K562 treated with DMSO at 1 percent for 12 hours (cell line): Measurements from ENCODE around the gene OR5L1. TPM values are rescaled to one million over a fixed set of nuclear protein-coding genes. Genes with fewer than 3 reads are reported as not detected.

ENCODE experiments used
- total RNA-seq: library from RNA; unstranded; fragments of 300-600 nt; gene quantifications from 2 replicates; pipeline ENCODE4 v1.2.3, GENCODE V29; 2022; ENCODE audit not compliant: insufficient read depth

The OR5L1 gene
- total RNA-seq, result not detected in 2 replicates

DNA sequence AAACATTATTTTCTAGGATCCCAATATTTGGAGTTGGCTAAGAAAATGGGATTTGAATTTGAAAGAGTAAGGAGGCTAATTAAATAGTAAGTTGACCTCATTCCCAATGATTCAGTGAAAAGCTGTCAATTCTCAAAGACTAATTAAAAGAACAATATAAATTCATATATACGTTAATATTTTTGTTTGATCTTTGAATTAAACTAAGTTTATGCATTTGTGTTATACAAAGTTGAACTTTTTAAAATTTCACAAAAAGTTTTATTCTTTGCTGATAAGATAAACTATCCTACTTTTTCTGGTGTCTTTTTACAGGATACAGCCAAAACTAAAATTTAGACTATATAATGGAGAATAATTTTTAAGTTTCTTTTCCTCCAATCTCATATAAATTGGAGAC, at the start of gene OR5L1:
OR5L1 (plus strand) TSS at position 301 of the 400 bp plus-strand sequence. CDS start 100 bp downstream, outside the sequence.

DNA sequence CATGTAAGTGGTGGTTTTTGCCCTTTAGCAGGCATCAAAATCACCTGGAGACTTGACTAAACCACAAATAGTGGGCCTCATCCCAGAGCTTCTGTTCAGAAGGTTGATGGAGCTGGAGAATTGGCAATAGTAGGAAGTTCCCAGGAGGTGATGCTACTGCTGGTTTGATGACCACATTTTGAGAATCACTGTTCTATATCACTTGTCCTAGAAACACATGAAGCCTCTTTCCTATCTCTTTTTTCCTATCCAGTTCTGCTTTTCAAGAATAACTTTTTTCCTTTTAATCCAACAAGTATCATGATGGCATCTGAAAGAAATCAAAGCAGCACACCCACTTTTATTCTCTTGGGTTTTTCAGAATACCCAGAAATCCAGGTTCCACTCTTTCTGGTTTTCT, 38.0 kb upstream of the OR5L1 start, which contains the start of gene OR5D13:
OR5D13 (plus strand) TSS at position 301 of the 400 bp plus-strand sequence; CDS start at position 301, 0 bp downstream.

DNA sequence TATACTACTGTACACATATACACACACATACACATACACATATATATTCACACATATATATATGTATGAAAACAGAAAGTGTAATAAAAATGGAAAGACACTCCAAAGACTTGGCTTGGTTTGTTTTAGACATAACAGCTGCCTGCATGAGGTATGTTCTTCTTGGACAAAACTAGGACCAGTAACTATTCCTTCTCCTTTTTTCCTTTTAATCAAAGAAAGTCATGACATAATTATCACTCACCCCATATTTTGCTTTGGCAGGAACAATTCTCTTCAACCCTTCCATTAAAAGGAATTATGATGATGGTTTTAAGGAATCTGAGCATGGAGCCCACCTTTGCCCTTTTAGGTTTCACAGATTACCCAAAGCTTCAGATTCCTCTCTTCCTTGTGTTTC, 15.9 kb upstream of the OR5L1 start, which contains the start of gene OR5D14:
OR5D14 (plus strand) TSS at position 301 of the 400 bp plus-strand sequence; CDS start at position 301, 0 bp downstream.

GRCh38 chr11:55819330-55819729, 8.2 kb downstream of the OR5L1 start, which contains the start of gene OR5D18:
TSS of gene OR5D18 (plus strand) at chr11:55819630. CDS start at chr11:55819630, 0 bp downstream.

GRCh38 chr11:55826919-55827318, 15.8 kb downstream of the OR5L1 start, which contains the start of gene OR5L2:
TSS of gene OR5L2 (plus strand) at chr11:55827219. CDS start at chr11:55827219, 0 bp downstream.

DNA sequence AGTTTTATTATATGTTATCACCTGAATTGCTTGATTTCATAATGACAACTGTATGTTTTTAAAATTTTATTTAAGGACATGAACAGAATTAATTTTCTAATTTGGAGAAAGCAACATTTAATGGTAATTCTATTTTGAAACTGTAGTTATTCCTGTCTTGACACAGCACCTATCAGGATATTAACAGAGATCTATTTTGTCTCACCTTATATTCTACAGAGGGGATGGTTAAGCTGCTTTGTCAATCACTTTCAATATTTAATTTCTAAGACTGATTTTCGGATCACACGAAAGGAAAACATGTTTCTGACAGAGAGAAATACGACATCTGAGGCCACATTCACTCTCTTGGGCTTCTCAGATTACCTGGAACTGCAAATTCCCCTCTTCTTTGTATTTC, 27.3 kb downstream of the OR5L1 start, which contains the start of gene OR5D16:
OR5D16 (plus strand) TSS at position 301 of the 400 bp plus-strand sequence; CDS start at position 301, 0 bp downstream.

Other genes with a start within 250 kb of the OR5L1 start
- not detected in 2 replicates for gene OR4C16, start 239.2 kb upstream of the OR5L1 start, total RNA-seq
- gene OR4C11, start 203.7 kb upstream of the OR5L1 start, total RNA-seq, result not detected in 2 replicates
- not detected in 2 replicates for gene OR4P4, start 176.3 kb upstream of the OR5L1 start, total RNA-seq
- not detected in 2 replicates for gene OR4S2, start 163.0 kb upstream of the OR5L1 start, total RNA-seq
- not detected in 2 replicates for gene OR4C6, start 149.2 kb upstream of the OR5L1 start, total RNA-seq
- not detected in 2 replicates for gene OR5D13, start 37.9 kb upstream of the OR5L1 start, total RNA-seq
- gene OR5D14, start 15.8 kb upstream of the OR5L1 start, total RNA-seq, result not detected in 2 replicates
- gene OR5D18, start 8.3 kb downstream of the OR5L1 start, total RNA-seq, result not detected in 2 replicates
- not detected in 2 replicates for gene OR5L2, start 15.9 kb downstream of the OR5L1 start, total RNA-seq
- gene OR5D16, start 27.4 kb downstream of the OR5L1 start, total RNA-seq, result not detected in 2 replicates
- gene TRIM51, start 71.9 kb downstream of the OR5L1 start, total RNA-seq, result not detected in 2 replicates
- gene OR5W2, start 103.2 kb downstream of the OR5L1 start, total RNA-seq, result not detected in 2 replicates
- not detected in 2 replicates for gene OR5I1, start 125.0 kb downstream of the OR5L1 start, total RNA-seq
- not detected in 2 replicates for gene OR10AG1, start 158.6 kb downstream of the OR5L1 start, total RNA-seq
- gene OR5F1, start 183.3 kb downstream of the OR5L1 start, total RNA-seq, result not detected in 2 replicates
- not detected in 2 replicates for gene OR5AS1, start 216.3 kb downstream of the OR5L1 start, total RNA-seq